Keratinocyte (primary cell): ENCODE results near the gene PRXL2A.

Source experiments
- CTCF ChIP-seq, 3 experiments: IDR thresholded peaks in 1 of 3; conservative IDR thresholded peaks in 1 of 3; optimal IDR thresholded peaks in 1 of 3; 2 replicates in 2 of 3; 3 replicates in 1 of 3; pipeline versions ENCODE3 to v1.5.1; 2011; ENCODE audit warnings: low read length in 3 of 3, mild to moderate bottlenecking in 3 of 3, moderate library complexity in 2 of 3, control low read depth in 1 of 3, inconsistent platforms in 1 of 3; ENCODE audit not compliant: insufficient read depth in 2 of 3; ENCODE audit errors: extremely low read depth in 1 of 3
- EZH2 ChIP-seq: IDR thresholded peaks from one replicate; pipeline ENCODE4 v1.6.1; 2012; ENCODE audit warnings: inconsistent platforms, mild to moderate bottlenecking, low read length, moderate library complexity

- no peak for TF ChIP-seq CTCF (optimal IDR thresholded peaks at IDR 0.05 in 1 of 3, IDR thresholded peaks at IDR 0.05 in 1 of 3, conservative IDR thresholded peaks at IDR 0.05 in 1 of 3; ENCODE audit: extremely low read depth in 1 of 3, insufficient read depth in 2 of 3, low read length in 3 of 3)
- TF ChIP-seq EZH2 = no peak
Measured at GRCh38 chr10:80472234-80473095, 64.1 kb downstream of the PRXL2A start.
